NOMO-1 (cell line): ENCODE data around the gene KRT35.

Source experiments
- DNase-seq, 2 experiments: peaks; one replicate each; lab custom pipeline; 2025; ENCODE audit not compliant: unreplicated experiment in 2 of 2; lab: John Stamatoyannopoulos, UW

The KRT35 gene

GRCh38 chr17:41428591-41429291 lies 52.2 kb downstream of the KRT35 start:
- no peak for DNase-seq
